ENCODE data around the gene BRF1.

The BRF1 gene

GRCh38 chr14:105179191-105179590, 121.6 kb downstream of the BRF1 start:
- Histone ChIP-seq H3K4me3 (ENCODE audit: low read depth, low read length) (no peak overlapping the region), H3K36me3 (no peaks in the 10 kb centered on the region), H3K27me3 (no peaks in the 10 kb centered on the region), H3K4me1 (no peaks in the 10 kb centered on the region), H3K9me3 (no peaks in the 10 kb centered on the region)
- TF ChIP-seq CTCF (IDR thresholded peaks at IDR 0.05; ENCODE audit: low read depth, low read length) = no peak
- no peak for DNase-seq

GRCh38 chr14:105178868-105179140, 122.0 kb downstream of the BRF1 start:
- Histone ChIP-seq H3K4me3 (ENCODE audit: low read depth, low read length) (no peak overlapping the region), H3K27me3 (no peaks in the 10 kb centered on the region), H3K9me3 (no peaks in the 10 kb centered on the region), H3K4me1 (no peaks in the 10 kb centered on the region), H3K36me3 (no peaks in the 10 kb centered on the region)
- TF ChIP-seq CTCF (IDR thresholded peaks at IDR 0.05; ENCODE audit: low read depth, low read length) = no peak
- no peak for DNase-seq

GRCh38 chr14:105178069-105178867, 122.5 kb downstream of the BRF1 start:
- Histone ChIP-seq H3K36me3 (no peaks in the 10 kb centered on the region), H3K4me1 (no peaks in the 10 kb centered on the region), H3K9me3 (no peaks in the 10 kb centered on the region), H3K4me3 (ENCODE audit: low read depth, low read length) (no peak overlapping the region), H3K27me3 (no peaks in the 10 kb centered on the region)
- TF ChIP-seq CTCF (IDR thresholded peaks at IDR 0.05; ENCODE audit: low read depth, low read length) = no peak
- DNase-seq = no peak

GRCh38 chr14:105177082-105177481, 123.7 kb downstream of the BRF1 start:
- Histone ChIP-seq H3K4me1 (no peaks in the 10 kb centered on the region), H3K27me3 (no peaks in the 10 kb centered on the region), H3K9me3 (no peaks in the 10 kb centered on the region), H3K36me3 (no peaks in the 10 kb centered on the region), H3K4me3 (ENCODE audit: low read depth, low read length) (no peak overlapping the region)
- no peak for DNase-seq
- TF ChIP-seq CTCF (IDR thresholded peaks at IDR 0.05; ENCODE audit: low read depth, low read length) = no peak

GRCh38 chr14:105176513-105176912, 124.3 kb downstream of the BRF1 start:
- H3K27me3 ChIP-seq = no peaks in the 10 kb centered on the region
- no peaks in the 10 kb centered on the region for H3K36me3 ChIP-seq
- H3K4me1 ChIP-seq = no peaks in the 10 kb centered on the region
- H3K9me3 ChIP-seq = no peaks in the 10 kb centered on the region
- no peak for TF ChIP-seq CTCF (IDR thresholded peaks at IDR 0.05; ENCODE audit: low read depth, low read length)
- H3K4me3 ChIP-seq (ENCODE audit: low read depth, low read length) = no peak overlapping the region
- no peak for DNase-seq
